Measurements from ENCODE around the gene TMPRSS5.

Gene TMPRSS5

DNA sequence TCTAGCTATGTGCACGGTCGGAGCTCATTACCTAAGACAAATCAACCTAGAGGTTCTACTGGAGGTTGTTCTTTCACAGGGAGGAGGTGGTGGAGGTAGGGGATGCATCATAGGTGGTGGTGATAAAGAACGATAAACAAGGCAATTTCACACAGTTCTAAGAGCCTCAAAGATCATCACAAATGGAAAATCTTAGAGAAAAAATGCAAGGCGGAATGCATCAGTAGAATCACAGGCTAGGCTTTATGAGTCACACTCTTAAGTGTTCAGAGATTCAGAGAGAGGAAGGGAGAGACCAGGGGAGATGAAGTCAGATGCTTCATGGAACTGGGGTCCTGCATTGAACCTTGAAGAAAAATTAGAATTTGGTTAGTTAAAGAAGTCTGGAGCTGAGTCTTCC, 58.3 kb downstream of the TMPRSS5 start:
- DNase-seq (ENCODE audit: low read depth): no peak
- H3K4me3 ChIP-seq (ENCODE audit: control insufficient read depth, low read depth, low read length): no peak overlapping the region
- TF ChIP-seq, protein P1, sequence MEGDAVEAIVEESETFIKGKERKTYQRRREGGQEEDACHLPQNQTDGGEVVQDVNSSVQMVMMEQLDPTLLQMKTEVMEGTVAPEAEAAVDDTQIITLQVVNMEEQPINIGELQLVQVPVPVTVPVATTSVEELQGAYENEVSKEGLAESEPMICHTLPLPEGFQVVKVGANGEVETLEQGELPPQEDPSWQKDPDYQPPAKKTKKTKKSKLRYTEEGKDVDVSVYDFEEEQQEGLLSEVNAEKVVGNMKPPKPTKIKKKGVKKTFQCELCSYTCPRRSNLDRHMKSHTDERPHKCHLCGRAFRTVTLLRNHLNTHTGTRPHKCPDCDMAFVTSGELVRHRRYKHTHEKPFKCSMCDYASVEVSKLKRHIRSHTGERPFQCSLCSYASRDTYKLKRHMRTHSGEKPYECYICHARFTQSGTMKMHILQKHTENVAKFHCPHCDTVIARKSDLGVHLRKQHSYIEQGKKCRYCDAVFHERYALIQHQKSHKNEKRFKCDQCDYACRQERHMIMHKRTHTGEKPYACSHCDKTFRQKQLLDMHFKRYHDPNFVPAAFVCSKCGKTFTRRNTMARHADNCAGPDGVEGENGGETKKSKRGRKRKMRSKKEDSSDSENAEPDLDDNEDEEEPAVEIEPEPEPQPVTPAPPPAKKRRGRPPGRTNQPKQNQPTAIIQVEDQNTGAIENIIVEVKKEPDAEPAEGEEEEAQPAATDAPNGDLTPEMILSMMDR (IDR thresholded peaks at IDR 0.05; ENCODE audit: control insufficient read depth, insufficient read depth, low read depth, low read length, missing control alignments): no peak

DNA sequence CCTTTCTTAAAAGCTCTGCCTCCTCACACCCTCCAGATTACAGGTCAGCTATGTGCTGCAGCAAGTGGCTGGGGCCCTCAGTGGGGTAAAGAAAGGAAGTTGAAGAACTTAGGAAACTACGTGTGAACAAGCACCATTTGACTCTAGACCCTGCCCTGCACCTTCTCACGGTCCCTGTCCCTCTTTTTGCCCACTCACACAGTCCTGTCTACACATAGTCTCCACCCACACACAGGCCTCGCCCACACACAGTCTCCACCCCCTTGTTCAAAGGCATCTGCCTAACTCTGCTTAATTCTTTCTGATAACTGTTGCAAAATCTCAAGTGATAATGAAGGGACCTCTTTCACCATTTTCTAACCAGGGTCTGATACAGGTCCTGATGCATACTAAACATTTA, 59.0 kb downstream of the TMPRSS5 start:
- DNase-seq (ENCODE audit: low read depth): no peak
- H3K4me3 ChIP-seq (ENCODE audit: control insufficient read depth, low read depth, low read length): no peak overlapping the region
- TF ChIP-seq, protein P1 (IDR thresholded peaks at IDR 0.05; ENCODE audit: control insufficient read depth, insufficient read depth, low read depth, low read length, missing control alignments): no peak

DNA sequence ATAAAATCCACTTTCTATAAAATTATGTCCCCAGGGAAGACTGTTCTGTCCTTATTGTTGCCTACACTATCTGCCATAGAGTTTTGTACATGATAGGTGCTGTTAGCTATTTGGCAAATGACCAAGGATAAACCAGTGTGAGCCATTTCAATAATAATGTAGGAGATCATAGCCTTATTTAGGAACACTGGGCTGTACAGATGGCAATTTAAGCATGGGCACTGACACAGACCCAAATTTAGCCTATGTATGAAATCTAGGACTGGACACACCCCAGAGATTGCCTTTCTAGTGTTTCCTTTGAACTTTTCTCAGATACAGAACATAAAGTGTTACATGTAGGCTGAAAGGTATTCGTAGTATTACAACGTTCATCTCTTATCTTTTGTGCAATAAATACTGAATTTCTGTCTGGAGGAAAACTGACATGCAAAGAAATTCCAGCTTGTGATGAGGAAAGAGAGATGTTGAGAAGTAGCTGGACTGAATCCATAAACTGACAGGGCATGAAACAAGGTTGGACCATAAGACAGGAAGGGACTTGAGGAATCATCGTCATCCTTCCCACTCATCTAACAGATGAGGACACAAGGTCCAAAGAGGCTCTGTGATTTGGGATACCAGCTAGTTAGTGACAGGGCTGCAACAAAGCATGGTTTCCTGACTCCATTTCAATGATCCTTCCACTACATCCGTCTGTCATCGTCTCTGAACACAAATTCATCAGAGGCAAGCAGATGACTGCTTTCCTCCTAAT, 60.3 kb downstream of the TMPRSS5 start:
- TF ChIP-seq, protein P1 (IDR thresholded peaks at IDR 0.05; ENCODE audit: control insufficient read depth, insufficient read depth, low read depth, low read length, missing control alignments): no peak
- no peak for DNase-seq (ENCODE audit: low read depth)
- H3K4me3 ChIP-seq (ENCODE audit: control insufficient read depth, low read depth, low read length): no peak overlapping the region

DNA sequence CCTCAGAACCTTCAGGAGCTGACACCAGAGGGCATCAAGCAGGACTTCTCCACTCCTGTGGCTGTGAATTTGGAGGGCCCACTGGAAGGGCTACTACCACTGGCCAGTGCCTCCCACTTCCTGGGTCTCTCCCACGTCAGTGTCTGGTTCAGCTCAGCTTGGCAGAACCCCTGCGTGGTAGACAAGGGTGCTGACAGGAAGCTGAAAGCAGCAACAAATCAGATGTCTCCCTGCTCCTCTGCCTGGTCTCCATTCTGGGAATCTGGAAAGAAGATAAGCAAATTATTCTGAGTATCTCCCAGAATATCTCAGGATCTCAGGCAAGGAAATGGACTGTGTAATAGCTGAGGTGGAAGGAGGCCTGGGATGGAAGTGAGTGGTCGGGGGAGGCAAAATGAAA, 61.5 kb downstream of the TMPRSS5 start:
- no peak overlapping the region for H3K4me3 ChIP-seq (ENCODE audit: control insufficient read depth, low read depth, low read length)
- TF ChIP-seq, protein P1 (IDR thresholded peaks at IDR 0.05; ENCODE audit: control insufficient read depth, insufficient read depth, low read depth, low read length, missing control alignments): no peak
- no peak for DNase-seq (ENCODE audit: low read depth)

DNA sequence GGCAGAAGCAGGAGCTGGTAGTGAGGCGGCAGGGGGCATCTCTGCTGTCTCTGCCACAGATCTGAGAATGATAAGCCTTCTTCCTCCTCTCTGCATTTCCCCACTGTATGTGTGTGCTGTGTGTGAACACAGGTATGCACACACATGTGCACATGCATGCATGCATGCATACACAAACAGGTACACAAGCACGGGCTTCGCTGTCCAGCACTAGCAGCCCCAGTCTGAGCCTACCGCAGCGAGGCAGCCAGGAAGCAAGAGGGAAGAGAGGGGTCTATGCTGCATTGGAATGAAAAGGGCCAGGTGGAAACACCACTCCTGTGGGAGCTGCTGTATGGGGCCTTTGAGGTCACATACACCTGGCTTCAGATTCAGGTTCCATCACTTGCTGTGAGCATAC, 62.4 kb downstream of the TMPRSS5 start:
- TF ChIP-seq, protein P1 (IDR thresholded peaks at IDR 0.05; ENCODE audit: control insufficient read depth, insufficient read depth, low read depth, low read length, missing control alignments): no peak
- DNase-seq (ENCODE audit: low read depth): no peak
- no peak overlapping the region for H3K4me3 ChIP-seq (ENCODE audit: control insufficient read depth, low read depth, low read length)

DNA sequence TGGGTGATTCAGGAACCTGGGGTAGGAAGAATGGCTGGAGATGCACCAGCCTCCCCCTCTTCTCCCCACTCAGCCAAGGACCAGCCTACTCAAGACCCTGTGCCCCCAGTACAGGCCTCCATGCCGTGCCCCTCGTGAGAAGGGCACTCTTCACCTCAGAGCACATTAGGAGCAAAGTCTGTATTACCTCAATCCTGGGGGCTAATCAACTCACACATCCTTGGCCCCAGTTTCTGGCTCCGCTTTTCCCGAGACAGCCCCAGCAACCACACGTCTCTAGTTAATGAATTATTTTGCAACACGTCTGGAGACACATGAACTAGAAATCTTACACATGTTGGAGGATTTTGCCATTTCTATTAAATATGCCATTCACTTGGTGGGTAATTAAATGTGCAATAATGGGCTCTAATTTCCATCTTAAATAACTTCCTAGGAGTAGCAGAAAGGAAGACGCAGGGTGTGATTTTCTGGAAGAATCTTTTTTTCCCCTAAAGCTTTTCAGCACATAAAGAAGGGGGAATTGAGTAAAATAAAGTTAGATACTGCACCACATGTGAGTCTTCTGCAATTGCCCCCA, 63.0 kb downstream of the TMPRSS5 start:
- DNase-seq (ENCODE audit: low read depth): no peak
- TF ChIP-seq, protein P1 (IDR thresholded peaks at IDR 0.05; ENCODE audit: control insufficient read depth, insufficient read depth, low read depth, low read length, missing control alignments): no peak
- no peak overlapping the region for H3K4me3 ChIP-seq (ENCODE audit: control insufficient read depth, low read depth, low read length)

All from AG09309 (cell line).